GM19328 (cell line): ENCODE data around the gene RASD2.

Source experiments
- ATAC-seq: cut with Tn5 transposase; IDR thresholded peaks from one replicate; pipeline ENCODE4 v1.9.1; 2021; ENCODE audit warnings: mild to moderate bottlenecking, moderate library complexity; ENCODE audit not compliant: unreplicated experiment

Gene RASD2

GRCh38 chr22:35599364-35599763 is 58.7 kb downstream of the RASD2 start:
- no peak for ATAC-seq

GRCh38 chr22:35600476-35600875 is 59.8 kb downstream of the RASD2 start:
- ATAC-seq: no peak

GRCh38 chr22:35601013-35601580 is 60.5 kb downstream of the RASD2 start:
- no peak for ATAC-seq

- no peak for ATAC-seq
These were observed 61.3 kb downstream of the RASD2 start for GRCh38 chr22:35601743-35602615.
